ENCODE measurements around the gene GRM4.

The GRM4 gene

GRCh38 chr6:33979750-33980149 lies 166.1 kb downstream of the GRM4 start:
- no peak for DNase-seq (ENCODE audit: low read depth in 3 of 3)

GRCh38 chr6:33978412-33979150 lies 167.3 kb downstream of the GRM4 start:
- no peak for DNase-seq (ENCODE audit: low read depth in 3 of 3)

- DNase-seq (ENCODE audit: low read depth in 3 of 3), result no peak
These were observed 168.1 kb downstream of the GRM4 start for GRCh38 chr6:33977606-33978411.

- DNase-seq (ENCODE audit: low read depth in 3 of 3), result no peak
These were observed 169.2 kb downstream of the GRM4 start for GRCh38 chr6:33976437-33977360.

- no peak for DNase-seq (ENCODE audit: low read depth in 3 of 3)
These were observed 170.0 kb downstream of the GRM4 start for GRCh38 chr6:33975661-33976436.

- no peak for DNase-seq (ENCODE audit: low read depth in 3 of 3)
These were observed 171.4 kb downstream of the GRM4 start for GRCh38 chr6:33974471-33974870.

- no peak for DNase-seq (ENCODE audit: low read depth in 3 of 3)
These were observed 171.9 kb downstream of the GRM4 start for GRCh38 chr6:33974030-33974429.

- no peak for DNase-seq (ENCODE audit: low read depth in 3 of 3)
These were observed 174.3 kb downstream of the GRM4 start for GRCh38 chr6:33971580-33971979.
